GM18526 (cell line): ENCODE measurements around the gene RAP1GDS1.

ENCODE experiments used
- POLR2A ChIP-seq: IDR thresholded peaks from 3 replicates; pipeline ENCODE4 v1.6.1; 2011; ENCODE audit not compliant: insufficient read length; ENCODE audit errors: extremely low read depth

RAP1GDS1 gene

GRCh38 chr4:98381306-98381705 is 120.1 kb downstream of the RAP1GDS1 start:
- TF ChIP-seq POLR2A = no peak

- TF ChIP-seq POLR2A = no peak
These were observed 122.4 kb downstream of the RAP1GDS1 start for GRCh38 chr4:98383431-98384106.

- no peak for TF ChIP-seq POLR2A
These were observed 124.6 kb downstream of the RAP1GDS1 start for GRCh38 chr4:98385831-98386230.

DNA sequence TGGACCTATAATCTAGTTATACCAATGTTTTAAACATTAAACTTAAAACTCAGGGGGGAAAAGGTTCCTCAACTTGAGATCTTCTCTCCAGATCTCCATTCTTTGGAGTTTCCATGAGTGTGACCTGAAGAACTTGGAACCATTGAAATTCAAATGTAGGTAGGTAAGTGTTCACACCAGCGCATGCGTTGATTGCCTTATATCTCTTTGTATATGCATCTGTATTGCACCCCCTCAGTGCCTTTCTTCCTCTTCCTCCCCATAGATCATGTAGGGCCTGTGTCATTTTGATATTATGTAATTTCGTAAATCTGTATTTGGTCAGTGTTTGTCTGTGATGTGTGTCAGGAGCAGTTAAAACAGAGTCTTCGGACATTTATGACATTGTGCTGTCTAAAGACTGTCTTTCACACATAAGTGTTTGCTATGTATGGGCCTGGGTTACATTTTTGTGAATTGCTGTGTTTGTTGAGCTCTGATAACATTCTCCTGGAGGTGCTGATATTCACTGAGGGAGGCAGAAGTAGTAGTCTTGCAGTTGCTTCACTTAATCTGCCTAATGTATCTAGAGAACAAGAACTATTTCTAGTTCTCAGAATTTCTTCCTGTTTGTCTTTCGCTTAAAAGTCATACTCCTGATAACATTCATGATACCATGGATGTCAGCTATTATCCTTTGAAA is 126.3 kb downstream of the RAP1GDS1 start:
- TF ChIP-seq POLR2A = no peak

GRCh38 chr4:98394134-98394533 is 132.9 kb downstream of the RAP1GDS1 start:
- TF ChIP-seq POLR2A = no peak

GRCh38 chr4:98399915-98400314 is 138.7 kb downstream of the RAP1GDS1 start:
- TF ChIP-seq POLR2A = no peak

GRCh38 chr4:98406819-98407218 is 145.6 kb downstream of the RAP1GDS1 start:
- TF ChIP-seq POLR2A = no peak

- no peak for TF ChIP-seq POLR2A
These were observed 150.5 kb downstream of the RAP1GDS1 start for GRCh38 chr4:98411731-98412130.

GRCh38 chr4:98416844-98417243 is 155.7 kb downstream of the RAP1GDS1 start:
- no peak for TF ChIP-seq POLR2A

GRCh38 chr4:98421111-98421510 is 159.9 kb downstream of the RAP1GDS1 start:
- no peak for TF ChIP-seq POLR2A

- no peak for TF ChIP-seq POLR2A
These were observed 161.8 kb downstream of the RAP1GDS1 start for GRCh38 chr4:98423009-98423408.

GRCh38 chr4:98430708-98431403 is 169.7 kb downstream of the RAP1GDS1 start:
- TF ChIP-seq POLR2A = no peak

DNA sequence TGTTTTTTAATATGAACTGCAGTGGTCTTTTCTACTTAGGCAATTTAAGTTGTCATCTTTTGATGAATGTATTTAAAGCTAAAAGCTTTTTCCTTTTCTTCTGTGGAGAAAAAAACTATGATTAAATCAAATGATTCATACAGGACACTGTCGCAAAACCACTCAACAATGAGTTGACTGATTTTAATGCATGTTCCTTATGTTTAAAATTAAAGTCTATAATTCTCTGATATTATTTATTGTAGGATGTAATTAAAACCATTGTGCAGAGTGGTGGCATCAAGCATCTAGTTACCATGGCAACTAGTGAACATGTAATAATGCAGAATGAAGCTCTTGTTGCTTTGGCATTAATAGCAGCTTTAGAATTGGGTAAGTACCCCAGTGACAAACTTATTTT is 172.5 kb downstream of the RAP1GDS1 start:
- TF ChIP-seq POLR2A = no peak

DNA sequence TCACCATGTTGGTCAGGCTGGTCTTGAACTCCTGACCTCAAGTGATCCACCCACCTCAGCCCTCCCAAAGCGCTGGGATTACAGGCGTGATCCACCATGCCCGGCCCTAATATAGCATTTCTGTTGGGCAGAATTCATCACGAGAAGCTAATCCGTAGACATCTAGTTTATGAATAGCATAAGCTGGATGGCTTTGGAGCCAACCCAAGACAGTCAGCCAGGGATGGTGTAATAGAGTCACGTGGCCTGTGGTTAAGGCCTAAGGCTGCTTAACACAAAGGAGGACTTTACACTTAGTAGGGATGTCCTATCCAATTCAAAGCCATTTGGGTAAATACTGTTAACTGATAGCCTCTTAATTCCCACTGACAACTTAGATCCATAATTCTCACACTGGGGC is 173.6 kb downstream of the RAP1GDS1 start:
- no peak for TF ChIP-seq POLR2A

- no peak for TF ChIP-seq POLR2A
These were observed 183.2 kb downstream of the RAP1GDS1 start for GRCh38 chr4:98444371-98444770.
